Spleen (tissue), 11 donors: ENCODE results near the gene P2RX7. TPM values are rescaled to one million over a fixed set of nuclear protein-coding genes. Genes with fewer than 3 reads are reported as not detected.

Source experiments
- DNase-seq: peaks from one replicate; pipeline ENCODE4 v3.0.0-alpha.2; 2020
- H3K27ac ChIP-seq, 8 donors: fragments of 200-600 bp; sonication (generic) in 7 of 8; 1 replicate in 4 of 8; 2 replicates in 4 of 8; pipeline versions ENCODE4 v1.5.0 to v1.8.0; 2016 to 2021; ENCODE audit warnings: inconsistent platforms in 4 of 8, mild to moderate bottlenecking in 4 of 8, moderate library complexity in 1 of 8
- H3K27me3 ChIP-seq, 7 donors: fragments of 200-600 bp; sonication (generic) in 6 of 7; replicated peaks in 1 of 7; 1 replicate in 4 of 7; 2 replicates in 3 of 7; pipeline versions ENCODE4 v1.5.0 to v1.8.0; 2016 to 2021; ENCODE audit warnings: inconsistent platforms in 3 of 7, mild to moderate bottlenecking in 1 of 7
- H3K36me3 ChIP-seq, 6 donors: fragments of 200-600 bp; sonication (generic) in 5 of 6; 1 replicate in 4 of 6; 2 replicates in 2 of 6; pipeline versions ENCODE4 v1.5.0 to v1.8.0; 2016 to 2021; ENCODE audit warnings: inconsistent platforms in 2 of 6
- H3K4me1 ChIP-seq, 6 donors: fragments of 200-600 bp; sonication (generic) in 5 of 6; 1 replicate in 3 of 6; 2 replicates in 3 of 6; pipeline versions ENCODE4 v1.5.0 to v1.8.0; 2016 to 2021; ENCODE audit warnings: inconsistent platforms in 3 of 6
- H3K4me3 ChIP-seq, 8 donors: fragments of 200-600 bp; sonication (generic) in 7 of 8; 1 replicate in 4 of 8; 2 replicates in 4 of 8; pipeline versions ENCODE4 v1.5.0 to v1.8.0; 2016 to 2021; ENCODE audit warnings: inconsistent platforms in 4 of 8, mild to moderate bottlenecking in 4 of 8, moderate library complexity in 2 of 8
- H3K9me3 ChIP-seq, 8 donors: fragments of 200-600 bp; sonication (generic) in 7 of 8; 1 replicate in 4 of 8; 2 replicates in 4 of 8; pipeline versions ENCODE4 v1.5.0 to v1.8.0; 2016 to 2021; ENCODE audit warnings: inconsistent platforms in 4 of 8
- CTCF ChIP-seq, 11 experiments: fragments of 200-600 bp in 7 of 11; fragments of 450-650 bp in 4 of 11; sonication (generic) in 4 of 11; IDR thresholded peaks in 8 of 11; conservative IDR thresholded peaks in 3 of 11; 1 replicate in 7 of 11; 2 replicates in 4 of 11; pipeline versions ENCODE4 v1.4.0 to v1.8.0; 2016 to 2021; ENCODE audit warnings: antibody characterized with exemption in 11 of 11, inconsistent platforms in 4 of 11, mild to moderate bottlenecking in 1 of 11
- POLR2A ChIP-seq, 3 donors: fragments of 450-650 bp; IDR thresholded peaks; one replicate each; pipeline ENCODE4 v1.5.1; 2017; ENCODE audit warnings: antibody characterized with exemption in 3 of 3, mild to moderate bottlenecking in 1 of 3
- POLR2AphosphoS5 ChIP-seq, 3 donors: sonication (generic); formaldehyde crosslinking; IDR thresholded peaks; one replicate each; pipeline ENCODE4 v1.5.1; 2017; ENCODE audit warnings: antibody characterized with exemption in 3 of 3
- WGBS, 5 donors: extraction: QIAGEN DNeasy Blood & Tissue Kit in 3 of 5; methylation state at CpG; one replicate each; pipeline versions ENCODE4 v1.1.5 to v1.1.7; 2013 to 2018; 5-methylcytosine and 5-hydroxymethylcytosine counted together
- intact Hi-C: fragments of 100-400 bp; cut with DNase I; formaldehyde crosslinking; loops from one replicate; pipeline ENCODE4 v1.15.0; 2023; ENCODE audit warnings: low total_unique reads
- polyA plus RNA-seq, 3 donors: library from polyadenylated mRNA; stranded (reverse); fragments of 200-250 nt; gene quantifications; one replicate each; pipeline ENCODE4 v1.2.1, GENCODE V29; 2013
- total RNA-seq, 7 donors: library from RNA; depleted of rRNA in 3 of 7; stranded (reverse); fragments of >200 nt in 3 of 7; fragmentation: NEBNext Ultra II Directional in 4 of 7; extraction: Animal tissue kit (Norgen Biotek cat#: 25700) in 4 of 7; gene quantifications; one replicate each; pipeline versions ENCODE4 v1.1.0 to v1.2.1, GENCODE V29; 2016 to 2021
- donor health status: healthy with polysubstance abuse.
- donor health status: DM: no; HTN: no; CAD: no; lungs with moderate emphysema.
- donor health status: DM: no; HTN: no; CAD: no.
- donor health status: Bipolar disorder and iron deficiency.
- donor health status: healthy.
- donor health status: DM: no; HTN: no; CAD: no.
- donor health status: DM: yes; HTN: yes; CAD: no.

The P2RX7 gene
- total and polyA plus RNA-seq, 10 donors: 1.8 to 12.3 (median 9.0) TPM

GRCh38 chr12:121089031-121089812 is 43.5 kb upstream of the P2RX7 start:
- H3K4me3 ChIP-seq: no peak overlapping the region
- peak in 1 of 3 donors; percentile 15 for TF ChIP-seq POLR2AphosphoS5 (IDR thresholded peaks at IDR 0.05)
- TF ChIP-seq CTCF (IDR thresholded peaks at IDR 0.05 in 8 of 11, conservative IDR thresholded peaks at IDR 0.05 in 3 of 11): no peak
- intact Hi-C loops: no loop called here
- peaks cover 0 to 61% (median 27%) of the 10 kb centered on the region in 6 donors for H3K4me1 ChIP-seq
- no peak for DNase-seq
- no peaks in the 10 kb centered on the region for H3K36me3 ChIP-seq
- no peaks in the 10 kb centered on the region for H3K27me3 ChIP-seq
- peak overlapping the region in 2 of 8 donors; percentile 9 to 27 for H3K27ac ChIP-seq
- no peaks in the 10 kb centered on the region for H3K9me3 ChIP-seq
- WGBS, 5 donors: 82 to 89% (median 83%) methylated on average over 12 to 14 of the region's 14 CpGs

DNA sequence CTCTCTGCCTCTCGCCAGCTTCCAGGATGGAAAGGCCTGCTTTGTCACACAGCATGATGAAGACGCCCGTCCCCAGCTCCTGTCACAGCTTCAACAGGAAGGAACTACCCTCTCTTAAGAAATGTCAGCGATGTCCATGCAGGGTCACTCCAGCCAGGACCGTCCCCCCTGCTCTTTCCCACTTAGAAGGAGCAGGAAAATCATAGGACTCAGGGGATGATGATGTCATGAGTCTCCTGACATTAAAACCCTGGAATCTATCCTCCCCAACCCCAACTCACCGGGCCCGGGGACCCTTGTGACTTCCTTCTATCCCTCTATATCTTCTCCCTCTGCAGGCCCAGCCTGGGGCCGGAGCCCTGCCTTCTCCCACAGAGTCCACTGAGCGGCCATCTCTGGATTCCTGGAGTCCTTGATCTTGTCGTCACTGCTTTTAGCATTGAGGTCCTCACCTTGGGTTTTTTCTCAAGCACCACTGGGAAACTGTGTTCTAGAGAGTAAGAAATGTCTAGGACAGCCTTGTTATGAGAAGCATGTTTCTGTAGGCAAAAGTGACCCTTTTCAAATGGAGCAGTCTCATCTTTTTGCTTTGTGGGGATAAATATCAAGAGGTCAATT is 42.8 kb upstream of the P2RX7 start:
- Histone ChIP-seq H3K27ac (peak overlapping the region in 2 of 8 donors; percentile 9 to 27), H3K4me3 (no peak overlapping the region), H3K4me1 (peaks cover 0 to 68% (median 29%) of the 10 kb centered on the region in 6 donors), H3K27me3 (no peaks in the 10 kb centered on the region), H3K36me3 (no peaks in the 10 kb centered on the region), H3K9me3 (no peaks in the 10 kb centered on the region)
- no peak for DNase-seq
- intact Hi-C loops: no loop called here
- TF ChIP-seq CTCF (IDR thresholded peaks at IDR 0.05 in 8 of 11, conservative IDR thresholded peaks at IDR 0.05 in 3 of 11): no peak
- no peak for TF ChIP-seq POLR2AphosphoS5 (IDR thresholded peaks at IDR 0.05)
- no peak for TF ChIP-seq POLR2A (IDR thresholded peaks at IDR 0.05)
- WGBS, 5 donors: 63 to 84% (median 71%) methylated on average over 10 of the region's 10 CpGs

GRCh38 chr12:121090586-121091514 is 41.8 kb upstream of the P2RX7 start:
- Histone ChIP-seq H3K36me3 (no peaks in the 10 kb centered on the region), H3K27ac (no peak overlapping the region), H3K27me3 (no peaks in the 10 kb centered on the region), H3K4me1 (peaks cover 6 to 77% (median 38%) of the 10 kb centered on the region in 6 donors), H3K9me3 (no peaks in the 10 kb centered on the region), H3K4me3 (no peak overlapping the region)
- intact Hi-C loops: no loop called here
- no peak for DNase-seq
- WGBS, 5 donors: 75 to 82% (median 78%) methylated on average over 11 of the region's 11 CpGs
- TF ChIP-seq CTCF (IDR thresholded peaks at IDR 0.05 in 8 of 11, conservative IDR thresholded peaks at IDR 0.05 in 3 of 11) (no peak), POLR2AphosphoS5 (IDR thresholded peaks at IDR 0.05) (no peak), POLR2A (IDR thresholded peaks at IDR 0.05) (no peak)
